Measurements from ENCODE around the gene CTNNBIP1.
"Not testable (repeated sequence)": the region's sequence is repeated elsewhere in the genome, so short reads cannot be mapped to it uniquely, and the experiment has no call there.

The CTNNBIP1 gene

GRCh38 chr1:9910076-9910422, at the start of gene CTNNBIP1:
CTNNBIP1 (minus strand) TSS chr1:9910269; CDS start chr1:9872064, 38,205 bp downstream.
- DNase-seq, result no peak

- DNase-seq, result no peak
Measured at GRCh38 chr1:9957726-9958125, 47.7 kb upstream of the CTNNBIP1 start.

GRCh38 chr1:9946315-9946714, 36.2 kb upstream of the CTNNBIP1 start:
- DNase-seq, result no peak

GRCh38 chr1:9942939-9943788, 33.1 kb upstream of the CTNNBIP1 start, which contains the start of the genes LZIC and NMNAT1:
LZIC (minus strand) TSS chr1:9943391; CDS start chr1:9936619, 6,772 bp downstream.
NMNAT1 (plus strand) TSS chr1:9943475; CDS start chr1:9972074, 28,599 bp downstream.
- peak; percentile 91 for DNase-seq

GRCh38 chr1:9942399-9942938, 32.4 kb upstream of the CTNNBIP1 start:
- DNase-seq, result peak; percentile 64

- no peak for DNase-seq
Measured at GRCh38 chr1:9929431-9930385, 19.6 kb upstream of the CTNNBIP1 start.

- DNase-seq, result no peak
Measured at GRCh38 chr1:9927259-9927658, 17.2 kb upstream of the CTNNBIP1 start.

GRCh38 chr1:9922342-9922741, 12.3 kb upstream of the CTNNBIP1 start:
- DNase-seq, result no peak

- no peak for DNase-seq
Measured at GRCh38 chr1:9920606-9921005, 10.5 kb upstream of the CTNNBIP1 start.

GRCh38 chr1:9917901-9918300, 7.8 kb upstream of the CTNNBIP1 start:
- DNase-seq, result no peak

- DNase-seq, result not testable (repeated sequence)
Measured at GRCh38 chr1:9917495-9917894, 7.4 kb upstream of the CTNNBIP1 start.

- no peak for DNase-seq
Measured at GRCh38 chr1:9916452-9916851, 6.4 kb upstream of the CTNNBIP1 start.

GRCh38 chr1:9914610-9914937, 4.5 kb upstream of the CTNNBIP1 start:
- DNase-seq, result peak; percentile 25

GRCh38 chr1:9912264-9912936, 2.3 kb upstream of the CTNNBIP1 start:
- no peak for DNase-seq

GRCh38 chr1:9910423-9911178, 532 bp upstream of the CTNNBIP1 start:
- DNase-seq, result peak; percentile 99

GRCh38 chr1:9909234-9910046, 629 bp downstream of the CTNNBIP1 start:
- peak; percentile 36 for DNase-seq

- no peak for DNase-seq
Measured at GRCh38 chr1:9908871-9909233, 1.2 kb downstream of the CTNNBIP1 start.

- DNase-seq, result no peak
Measured at GRCh38 chr1:9907441-9907840, 2.6 kb downstream of the CTNNBIP1 start.

GRCh38 chr1:9906466-9906865, 3.6 kb downstream of the CTNNBIP1 start:
- DNase-seq, result no peak

GRCh38 chr1:9905010-9905409, 5.1 kb downstream of the CTNNBIP1 start:
- peak; percentile 65 for DNase-seq

- peak; percentile 58 for DNase-seq
Measured at GRCh38 chr1:9904596-9904995, 5.5 kb downstream of the CTNNBIP1 start.

All from fibroblast of upper back skin (primary cell).